Endothelial cell (in vitro differentiated cells): ENCODE results near the gene PCDH1. TPM values are rescaled to one million over a fixed set of nuclear protein-coding genes. Genes with fewer than 3 reads are reported as not detected.
A peak's percentile ranks its signal among the peaks of the same experiment; 100 is the strongest.
"Not testable (repeated sequence)": the region's sequence is repeated elsewhere in the genome, so short reads cannot be mapped to it uniquely, and the experiment has no call there.

ENCODE experiments used
- DNase-seq: peaks from one replicate; pipeline ENCODE4 v3.0.0; 2021; ENCODE audit warnings: low spot score
- H3K27ac Mint-ChIP-seq: one replicate; pipeline ENCODE4 v1.8.0; 2021; ENCODE audit warnings: mixed read lengths, inconsistent platforms; ENCODE audit not compliant: unreplicated experiment
- H3K27me3 Mint-ChIP-seq: one replicate; pipeline ENCODE4 v1.8.0; 2021; ENCODE audit warnings: mild to moderate bottlenecking, moderate library complexity, mixed read lengths, inconsistent platforms; ENCODE audit not compliant: unreplicated experiment
- H3K36me3 Mint-ChIP-seq: one replicate; pipeline ENCODE4 v1.8.0; 2021; ENCODE audit warnings: mild to moderate bottlenecking, low read depth, mixed read lengths, inconsistent platforms; ENCODE audit not compliant: unreplicated experiment
- H3K4me1 Mint-ChIP-seq: one replicate; pipeline ENCODE4 v1.8.0; 2021; ENCODE audit warnings: mild to moderate bottlenecking, mixed read lengths, inconsistent platforms; ENCODE audit not compliant: unreplicated experiment
- H3K4me3 Mint-ChIP-seq: one replicate; pipeline ENCODE4 v1.8.0; 2021; ENCODE audit warnings: mild to moderate bottlenecking, mixed read lengths, inconsistent platforms; ENCODE audit not compliant: unreplicated experiment
- H3K9me3 Mint-ChIP-seq: one replicate; pipeline ENCODE4 v1.8.0; 2021; ENCODE audit warnings: mixed read lengths, inconsistent platforms; ENCODE audit not compliant: unreplicated experiment
- long read RNA-seq: library from polyadenylated mRNA; unstranded; transcript quantifications from one replicate; pipeline ENCODE4 v2.0.0, GENCODE V29; 2020; ENCODE audit not compliant: unreplicated experiment
- total RNA-seq: library from RNA; stranded (reverse); fragmentation: NEBNext Ultra II Directional; extraction: Animal tissue kit (Norgen Biotek cat#: 25700); gene quantifications from one replicate; pipeline ENCODE4 v1.2.1, GENCODE V29; 2021; ENCODE audit not compliant: unreplicated experiment
- TF ChIP-seq, protein P1 (sequence below): fragments of 200-600 bp; sonication (generic); IDR thresholded peaks from one replicate; pipeline ENCODE4 v1.5.0; 2021; ENCODE audit warnings: antibody characterized with exemption; ENCODE audit not compliant: unreplicated experiment

PCDH1 gene
- total RNA-seq: 140 TPM
- long read RNA-seq, transcript PCDH1-203 (3 exons, 3,827 nt): major isoform, 6 of 8 reads
- long read RNA-seq, partial matches to known transcripts: 0 of 8 reads
- long read RNA-seq, other reads (novel, unspliced or antisense): 2 of 8 reads

DNA sequence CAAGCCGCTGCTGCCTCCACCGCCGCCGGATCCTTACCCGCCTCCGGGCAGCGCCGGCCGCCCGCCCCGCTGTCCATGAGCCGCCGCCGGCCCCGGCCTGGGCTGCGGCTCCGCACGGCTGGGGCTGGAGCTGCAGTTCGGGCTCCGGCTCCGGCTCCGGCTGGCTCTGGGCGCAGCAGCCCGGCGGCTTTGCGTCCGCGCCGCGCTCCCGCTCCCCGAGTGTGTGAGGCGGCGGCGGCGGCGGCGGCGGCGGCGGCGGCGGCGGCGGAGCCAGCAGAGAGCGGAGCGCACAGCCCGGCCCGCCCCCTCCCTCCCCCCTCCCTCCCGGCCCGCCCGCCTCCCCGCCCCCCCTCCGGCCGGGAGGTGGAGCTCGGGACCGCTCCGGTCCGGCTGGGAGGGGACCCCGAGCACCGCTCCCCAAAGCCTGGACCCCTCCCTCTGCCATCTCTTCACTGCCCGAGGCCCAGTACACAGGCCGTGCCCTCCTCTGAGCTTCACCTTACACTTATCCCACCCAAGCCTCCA, at the start of gene PCDH1:
Gene PCDH1 (minus strand): TSS at position 225 of the 525 bp plus-strand sequence. CDS start 148 bp downstream, at position 77.
- Mint-ChIP-seq H3K27me3 (peaks cover 16% of the 10 kb centered on the region), H3K4me3 (peak within 1 kb of the TSS; percentile 100), H3K27ac (peak within 1 kb of the TSS; percentile 74), H3K36me3 (peaks cover 12% of the 10 kb centered on the region), H3K4me1 (peaks cover 69% of the 10 kb centered on the region), H3K9me3 (no peaks in the 10 kb centered on the region)
- peak; percentile 50 for DNase-seq
- TF ChIP-seq, protein P1, sequence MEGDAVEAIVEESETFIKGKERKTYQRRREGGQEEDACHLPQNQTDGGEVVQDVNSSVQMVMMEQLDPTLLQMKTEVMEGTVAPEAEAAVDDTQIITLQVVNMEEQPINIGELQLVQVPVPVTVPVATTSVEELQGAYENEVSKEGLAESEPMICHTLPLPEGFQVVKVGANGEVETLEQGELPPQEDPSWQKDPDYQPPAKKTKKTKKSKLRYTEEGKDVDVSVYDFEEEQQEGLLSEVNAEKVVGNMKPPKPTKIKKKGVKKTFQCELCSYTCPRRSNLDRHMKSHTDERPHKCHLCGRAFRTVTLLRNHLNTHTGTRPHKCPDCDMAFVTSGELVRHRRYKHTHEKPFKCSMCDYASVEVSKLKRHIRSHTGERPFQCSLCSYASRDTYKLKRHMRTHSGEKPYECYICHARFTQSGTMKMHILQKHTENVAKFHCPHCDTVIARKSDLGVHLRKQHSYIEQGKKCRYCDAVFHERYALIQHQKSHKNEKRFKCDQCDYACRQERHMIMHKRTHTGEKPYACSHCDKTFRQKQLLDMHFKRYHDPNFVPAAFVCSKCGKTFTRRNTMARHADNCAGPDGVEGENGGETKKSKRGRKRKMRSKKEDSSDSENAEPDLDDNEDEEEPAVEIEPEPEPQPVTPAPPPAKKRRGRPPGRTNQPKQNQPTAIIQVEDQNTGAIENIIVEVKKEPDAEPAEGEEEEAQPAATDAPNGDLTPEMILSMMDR: no peak

DNA sequence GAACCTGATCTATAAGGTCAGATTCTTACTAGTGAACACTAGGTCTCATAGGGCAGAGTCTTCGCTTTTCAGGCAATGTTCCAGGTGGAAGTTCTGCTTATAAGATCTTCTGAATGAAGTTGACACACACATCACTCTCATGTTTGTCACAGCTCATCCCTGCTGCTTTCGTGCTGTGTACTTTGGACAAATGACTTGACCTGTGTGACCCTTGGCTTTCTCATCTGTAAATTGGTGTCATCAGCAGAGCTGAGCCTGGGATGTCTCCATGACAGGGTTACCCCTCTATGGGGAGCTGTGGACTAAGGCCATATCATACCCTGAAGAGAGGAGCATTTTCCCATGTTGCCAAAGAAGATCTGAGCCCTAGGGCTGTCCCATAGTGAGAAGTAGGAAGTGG, 48.2 kb upstream of the PCDH1 start:
- H3K9me3 Mint-ChIP-seq: no peaks in the 10 kb centered on the region
- no peak overlapping the region for H3K27ac Mint-ChIP-seq
- DNase-seq: no peak
- TF ChIP-seq, protein P1: no peak
- peaks cover 8% of the 10 kb centered on the region for H3K27me3 Mint-ChIP-seq
- H3K36me3 Mint-ChIP-seq: peaks cover 52% of the 10 kb centered on the region
- H3K4me3 Mint-ChIP-seq: no peak overlapping the region
- peaks cover 41% of the 10 kb centered on the region for H3K4me1 Mint-ChIP-seq

DNA sequence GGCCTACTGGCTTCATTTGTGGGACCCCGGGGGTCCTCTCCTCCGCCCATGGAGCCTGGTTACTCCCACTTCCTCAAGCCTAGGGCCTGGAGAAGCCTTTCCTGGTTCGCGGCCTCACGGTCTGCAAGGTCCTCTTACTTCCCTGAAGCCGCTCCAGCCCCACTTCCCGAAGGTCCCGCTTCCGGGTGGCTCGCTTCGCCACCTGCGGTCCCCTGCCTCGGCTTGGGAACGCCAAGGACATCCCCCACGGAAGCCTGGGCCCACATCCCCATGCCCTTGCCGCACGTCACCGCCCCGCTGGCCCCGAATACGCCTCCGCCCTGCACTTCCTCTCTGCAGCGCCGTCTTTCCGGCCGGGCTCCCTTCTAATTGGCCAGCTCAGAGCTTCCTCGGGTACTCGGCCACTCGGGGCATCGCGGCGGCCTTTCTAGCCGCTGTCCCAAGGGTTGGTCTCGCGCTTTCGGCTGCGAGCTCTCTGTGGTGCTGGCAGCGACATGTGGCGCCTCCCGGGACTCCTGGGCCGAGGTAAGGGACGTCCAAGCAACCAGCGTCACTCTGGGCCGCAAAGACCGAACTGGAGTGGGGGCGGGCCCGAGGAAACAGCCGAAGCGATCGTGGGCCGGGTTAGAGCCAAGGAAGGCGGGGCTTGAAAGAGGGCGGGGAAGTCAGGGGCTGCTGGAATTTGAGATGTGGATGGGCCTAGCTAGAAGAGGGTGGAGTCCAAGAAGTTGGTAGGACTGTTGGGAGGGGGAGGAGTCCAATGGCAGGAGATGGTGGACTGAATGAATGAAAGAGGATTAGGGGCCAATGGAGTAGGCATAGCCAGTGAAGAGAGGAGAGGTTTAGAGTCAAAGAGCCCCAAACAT, 45.5 kb upstream of the PCDH1 start, which contains the start of gene DELE1:
Gene DELE1 (plus strand): TSS at position 424 of the 866 bp plus-strand sequence. CDS start 71 bp downstream, at position 495.
- H3K27ac Mint-ChIP-seq: peak within 1 kb of the TSS; percentile 96

GRCh38 chr5:141922827-141923447, 44.7 kb upstream of the PCDH1 start:
- Mint-ChIP-seq H3K4me3 (peak overlapping the region; percentile 92), H3K27ac (peak overlapping the region; percentile 96), H3K4me1 (peaks cover 23% of the 10 kb centered on the region), H3K36me3 (peaks cover 25% of the 10 kb centered on the region)
- DNase-seq, H3K9me3 Mint-ChIP-seq, H3K27me3 Mint-ChIP-seq: not testable (repeated sequence)

More for the DNA sequence above, 45.5 kb upstream of the PCDH1 start, which contains the start of gene DELE1:
- H3K4me1 Mint-ChIP-seq: peaks cover 30% of the 10 kb centered on the region
- H3K27me3 Mint-ChIP-seq: peaks cover 8% of the 10 kb centered on the region
- TF ChIP-seq, protein P1: no peak
- no peaks in the 10 kb centered on the region for H3K9me3 Mint-ChIP-seq
- H3K4me3 Mint-ChIP-seq: peak within 1 kb of the TSS; percentile 92
- peak; percentile 91 for DNase-seq
- peaks cover 33% of the 10 kb centered on the region for H3K36me3 Mint-ChIP-seq

GRCh38 chr5:141920771-141921170, 42.6 kb upstream of the PCDH1 start:
- H3K27ac Mint-ChIP-seq: no peak overlapping the region
- peaks cover 8% of the 10 kb centered on the region for H3K36me3 Mint-ChIP-seq
- H3K27me3 Mint-ChIP-seq: peaks cover 10% of the 10 kb centered on the region
- DNase-seq: no peak
- no peaks in the 10 kb centered on the region for H3K9me3 Mint-ChIP-seq
- no peak overlapping the region for H3K4me3 Mint-ChIP-seq
- TF ChIP-seq, protein P1: no peak
- H3K4me1 Mint-ChIP-seq: peaks cover 14% of the 10 kb centered on the region
